Measurements from ENCODE around the gene LAPTM4A.
"Not testable (repeated sequence)": the region's sequence is repeated elsewhere in the genome, so short reads cannot be mapped to it uniquely, and the experiment has no call there.

LAPTM4A gene

DNA sequence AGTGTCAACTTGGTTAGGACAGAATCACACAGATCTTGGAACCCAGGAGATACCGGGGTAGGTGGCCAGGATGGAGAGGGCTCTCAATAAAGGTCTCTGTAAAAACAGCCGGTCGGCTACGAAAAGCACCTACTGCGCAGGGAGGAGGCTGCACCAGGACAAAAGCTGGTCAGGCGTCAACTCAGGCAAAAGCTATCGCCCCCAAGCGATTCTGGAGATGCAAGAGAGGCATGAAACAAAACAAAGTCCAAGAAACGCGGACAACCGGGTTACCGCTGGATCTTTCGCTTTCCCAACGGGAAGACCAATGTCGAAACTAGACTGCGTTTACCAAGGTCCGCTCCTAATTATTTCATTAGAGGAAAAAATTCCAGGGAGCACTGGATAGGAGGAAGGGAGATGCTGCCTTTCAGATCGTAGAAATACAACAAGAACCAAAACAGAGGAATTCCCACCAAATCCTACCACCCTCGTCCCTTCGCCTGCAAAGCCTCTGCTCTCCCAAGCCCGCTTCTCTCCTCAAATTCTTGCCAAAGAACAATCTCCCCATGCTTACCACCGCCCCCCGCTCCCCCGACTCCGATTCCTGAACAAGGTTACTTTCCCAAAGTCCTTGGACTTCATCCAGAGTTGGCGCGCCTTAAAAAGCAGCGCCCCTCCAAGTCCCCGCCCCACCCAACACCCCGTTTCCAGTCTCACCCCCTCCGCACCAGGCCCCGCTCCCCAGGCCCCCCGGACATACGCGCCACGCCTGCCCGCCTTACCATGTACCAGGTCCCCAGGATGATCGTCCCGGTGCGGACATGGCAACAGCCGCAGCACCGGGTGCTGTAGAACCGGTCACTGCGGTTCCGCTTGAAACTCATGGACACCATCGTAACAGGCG, 539 bp downstream of the LAPTM4A start:
- DNase-seq (ENCODE audit: low read depth in 2 of 2), result peak in 1 of 2 donors; percentile 7

DNA sequence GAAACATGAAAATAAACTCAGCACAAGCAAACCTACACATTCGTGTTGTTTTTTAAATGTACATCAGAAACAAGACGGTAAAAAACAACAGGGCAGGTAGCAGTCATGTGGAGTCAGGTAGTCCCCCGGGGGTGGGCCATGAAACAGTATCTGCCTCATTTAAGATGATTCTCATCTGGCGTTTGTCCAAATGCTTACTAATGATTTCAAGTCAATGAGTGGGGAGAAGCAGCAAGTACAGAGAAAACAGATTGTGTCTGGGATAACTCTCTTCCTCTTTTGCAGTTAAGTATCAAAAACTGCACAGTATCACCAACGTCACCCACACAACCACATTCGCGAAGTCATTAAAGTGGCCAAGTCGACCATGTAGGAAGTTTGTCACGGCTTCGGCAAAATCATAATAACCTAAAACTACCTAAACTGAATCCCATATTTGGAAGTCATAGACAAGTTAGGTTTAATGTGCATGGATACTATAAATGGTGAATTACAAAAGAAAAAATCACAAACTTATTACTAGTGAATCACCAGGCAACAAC, 1.3 kb downstream of the LAPTM4A start:
- DNase-seq (ENCODE audit: low read depth in 2 of 2), result peak in 1 of 2 donors; percentile 6

DNA sequence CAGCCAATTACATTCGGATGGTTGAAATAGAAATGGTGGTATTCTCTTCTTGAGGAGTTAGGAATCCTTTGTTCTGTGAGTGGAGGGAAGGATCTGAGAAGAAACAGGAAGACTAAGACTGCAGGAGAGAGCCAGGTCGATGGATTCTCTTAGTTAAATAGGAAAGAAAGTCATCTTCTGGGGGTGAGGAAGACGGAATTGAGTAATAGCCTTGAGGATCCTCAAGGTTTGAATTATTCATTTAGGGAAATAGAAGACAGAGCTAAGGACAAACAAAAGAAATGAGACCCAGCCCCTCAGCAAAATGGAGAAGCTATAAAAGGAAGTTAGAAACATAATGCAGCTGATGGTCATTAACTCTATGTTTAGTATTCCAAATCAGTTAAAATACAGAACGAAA, 1.8 kb downstream of the LAPTM4A start:
- DNase-seq (ENCODE audit: low read depth in 2 of 2), result no peak

DNA sequence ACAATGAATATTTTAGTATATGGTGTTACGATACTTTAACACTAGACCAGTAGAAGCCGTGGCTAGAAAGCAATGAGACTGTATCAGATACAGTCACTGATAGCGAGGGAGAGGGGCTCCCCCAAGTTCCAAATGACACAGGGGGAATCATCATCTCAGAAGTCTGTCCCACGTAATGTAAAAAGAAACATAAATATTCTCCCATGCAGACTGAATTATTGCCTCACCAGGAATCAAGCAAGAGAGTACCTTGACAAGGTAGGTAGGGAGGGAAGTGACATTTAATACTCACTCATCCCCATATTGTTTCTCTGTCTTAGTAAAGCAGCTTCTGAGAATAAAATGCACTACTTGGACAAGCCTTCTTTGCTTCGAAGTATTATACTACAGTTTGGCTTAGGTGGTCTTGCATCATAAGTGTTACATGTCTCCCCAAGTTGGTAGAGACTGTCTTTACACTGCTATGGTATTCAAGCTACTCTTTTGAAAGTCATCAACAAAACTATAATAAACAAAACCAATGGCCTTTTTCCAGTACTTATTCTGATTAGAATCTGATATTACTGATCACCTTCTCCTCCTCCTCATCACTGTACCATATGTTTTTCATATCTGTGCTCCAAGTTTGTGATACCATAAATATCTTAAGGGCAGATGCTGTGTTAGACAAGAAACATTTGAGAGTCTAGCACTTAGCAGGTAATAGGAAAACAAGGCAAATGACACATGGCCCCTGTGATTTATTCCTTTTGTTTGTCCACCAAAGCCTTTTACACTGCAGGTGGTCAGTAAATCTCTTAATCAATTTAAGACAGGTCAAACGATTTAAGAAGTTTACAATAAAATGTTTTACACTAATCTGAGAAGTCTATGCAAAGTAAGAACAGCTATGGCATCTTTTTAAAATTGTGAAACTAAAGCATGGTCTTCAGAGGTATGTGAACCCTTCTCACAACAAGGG, 2.7 kb downstream of the LAPTM4A start:
- no peak for DNase-seq (ENCODE audit: low read depth in 2 of 2)

DNA sequence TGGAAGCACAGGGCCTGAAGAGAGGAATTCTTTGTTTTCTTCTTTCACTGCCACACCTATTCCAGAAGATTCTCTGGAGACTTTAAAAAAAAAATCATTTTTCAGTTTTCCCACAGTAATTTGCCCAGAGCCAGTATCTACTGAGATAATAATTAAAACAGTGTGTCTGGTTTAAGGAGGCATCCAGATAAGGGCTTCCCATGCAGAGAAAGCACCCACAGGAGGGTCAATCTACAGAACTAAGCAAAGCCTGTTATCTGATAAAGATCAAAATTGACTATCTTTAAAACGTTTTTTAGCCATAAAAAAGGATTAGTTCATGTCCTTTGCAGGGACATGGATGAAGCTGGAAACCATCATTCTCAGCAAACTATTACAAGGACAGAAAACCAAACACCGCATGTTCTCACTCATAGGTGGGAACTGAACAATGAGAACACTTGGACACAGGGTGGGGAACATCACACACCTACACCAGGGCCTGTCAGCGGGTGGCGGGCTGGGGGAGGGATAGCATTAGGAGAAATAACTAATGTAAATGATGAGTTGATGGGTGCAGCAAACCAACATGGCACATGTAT, 5.6 kb downstream of the LAPTM4A start:
- not testable (repeated sequence) for DNase-seq (ENCODE audit: low read depth in 2 of 2)

DNA sequence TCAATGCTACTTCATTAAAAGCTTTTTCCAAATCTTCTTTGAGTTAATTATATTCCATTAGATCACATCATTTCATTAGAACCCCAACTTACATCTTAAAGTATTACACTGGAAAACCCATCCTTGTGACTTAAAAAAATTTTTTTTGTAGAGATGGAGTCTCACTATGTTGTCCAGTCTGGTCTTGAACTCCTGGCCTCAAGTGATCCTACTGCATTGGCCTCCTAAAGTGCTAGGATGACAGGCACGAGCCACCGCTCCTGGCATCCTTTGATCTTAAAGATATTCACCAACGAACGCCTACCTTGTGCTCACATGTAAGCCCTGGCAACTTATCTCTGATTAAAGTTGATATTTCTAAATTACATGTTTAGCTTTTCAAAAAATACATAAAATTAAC, 6.7 kb downstream of the LAPTM4A start:
- no peak for DNase-seq (ENCODE audit: low read depth in 2 of 2)

DNA sequence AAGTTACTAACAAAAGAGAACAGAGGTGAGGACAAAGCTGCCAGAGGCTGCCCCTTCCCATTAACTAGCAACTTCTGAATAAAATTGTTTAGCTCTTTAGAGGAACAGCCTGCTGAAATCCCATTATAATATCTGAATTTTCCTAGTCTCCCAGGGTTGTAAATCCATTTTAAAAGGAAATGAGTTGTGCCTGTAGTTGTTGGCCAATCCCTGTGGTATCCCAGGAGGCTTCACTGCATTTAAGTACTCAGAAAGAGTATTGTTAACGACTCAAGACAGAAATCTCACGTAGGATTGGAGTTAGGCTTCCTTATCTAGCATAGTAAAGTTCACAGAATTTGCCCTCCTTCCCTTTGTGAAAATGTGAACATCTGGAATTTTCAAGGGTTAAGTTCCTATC, 8.9 kb downstream of the LAPTM4A start:
- DNase-seq (ENCODE audit: low read depth in 2 of 2), result no peak

DNA sequence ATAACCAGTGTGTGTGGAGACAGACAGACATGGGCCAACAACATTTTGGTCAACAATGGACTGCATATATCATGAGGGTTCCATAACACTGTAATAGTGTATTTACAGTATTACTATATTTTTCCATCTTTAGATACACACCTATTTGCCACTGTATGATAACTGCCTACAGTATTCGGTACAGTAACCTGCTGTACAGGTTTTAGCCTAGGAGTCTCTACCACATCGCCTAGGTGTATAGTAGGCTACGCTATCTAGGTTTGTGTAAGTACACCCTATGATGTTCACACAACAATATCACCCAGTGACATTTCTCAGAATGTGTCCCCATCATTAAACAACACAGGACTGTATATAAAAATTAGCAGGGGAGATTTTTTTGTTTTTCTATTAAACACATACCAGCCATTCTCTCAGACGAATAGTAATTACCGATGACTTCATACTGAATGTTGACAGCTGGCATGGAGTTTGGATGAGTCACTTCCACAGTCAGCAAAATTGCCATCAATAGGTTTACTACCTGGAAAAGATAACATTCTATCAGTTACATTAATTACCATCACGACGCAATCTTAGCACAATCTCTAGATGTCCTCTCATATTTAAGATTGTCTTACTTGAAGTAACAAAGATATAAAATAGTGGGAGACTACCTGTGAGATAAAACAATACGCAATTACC, 10.8 kb downstream of the LAPTM4A start:
- no peak for DNase-seq (ENCODE audit: low read depth in 2 of 2)

DNA sequence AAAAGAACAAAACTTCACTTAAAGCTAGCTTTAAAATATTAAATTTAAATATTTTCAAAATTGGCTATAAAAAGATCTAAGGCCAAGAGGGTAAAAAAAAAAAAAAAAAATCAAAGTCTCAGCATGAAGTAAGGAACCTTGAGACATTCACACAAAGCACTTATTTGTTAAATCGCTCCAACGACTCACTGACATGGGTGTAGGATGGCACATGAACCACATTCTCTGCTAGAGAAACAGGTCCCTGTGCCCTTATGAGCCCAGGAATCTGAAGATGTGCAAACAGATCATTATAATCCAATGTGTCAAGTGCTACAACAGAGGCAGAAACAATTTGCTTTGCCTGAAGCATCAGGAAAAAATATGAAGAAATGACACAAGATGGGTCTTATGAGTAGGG, 13.8 kb downstream of the LAPTM4A start:
- DNase-seq (ENCODE audit: low read depth in 2 of 2), result no peak

DNA sequence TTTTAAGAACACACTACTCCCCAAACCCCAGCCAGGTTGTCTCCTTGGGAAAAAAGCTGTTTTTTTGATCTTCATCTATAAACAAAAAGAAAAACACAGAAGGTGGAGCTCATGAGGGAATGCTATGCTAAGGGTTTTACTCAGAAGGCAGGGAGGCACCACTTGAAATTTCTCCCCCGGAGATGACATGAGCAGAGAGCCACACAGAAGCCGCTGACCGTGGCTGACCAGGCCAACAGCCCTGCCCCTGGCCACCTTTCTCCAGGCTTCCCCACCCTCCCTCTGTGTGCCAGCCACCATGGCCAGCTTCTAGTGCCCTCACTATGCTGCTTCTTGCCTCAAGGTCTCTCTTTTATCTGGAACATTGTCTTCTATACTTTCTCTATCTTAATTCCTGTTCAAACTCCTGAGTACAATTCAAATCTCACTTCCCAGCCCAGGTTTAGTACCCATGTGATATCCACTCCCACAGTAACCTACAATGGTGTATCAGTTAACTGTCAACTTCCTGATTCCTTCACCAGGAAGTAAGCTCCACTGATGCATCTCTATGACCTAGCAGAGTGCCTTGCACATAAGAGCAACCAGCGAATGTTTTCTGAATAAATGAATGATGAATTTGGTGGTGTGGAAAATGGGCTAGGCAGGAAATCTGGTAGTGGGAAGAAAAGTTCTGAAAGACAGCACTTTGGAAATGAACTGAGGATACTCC, 15.3 kb downstream of the LAPTM4A start:
- DNase-seq (ENCODE audit: low read depth in 2 of 2), result no peak

DNA sequence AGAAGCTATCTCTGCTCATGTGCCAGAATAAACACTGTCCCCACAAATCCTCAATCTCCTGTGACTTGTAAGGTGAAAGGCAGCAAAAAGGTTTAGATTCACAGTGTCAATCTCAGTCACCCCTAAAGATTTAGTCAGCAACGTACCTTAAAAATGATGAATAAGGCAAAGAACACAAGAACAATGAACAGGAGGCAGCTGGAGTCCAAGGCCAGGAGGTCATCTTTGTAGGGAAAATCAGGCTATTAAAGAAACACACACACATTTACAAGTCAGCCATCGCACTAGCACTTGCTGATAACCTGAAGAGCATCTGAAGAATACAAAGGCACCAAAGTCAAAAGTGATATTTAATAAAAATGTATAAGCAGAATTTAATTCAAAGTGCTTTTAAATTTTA, 16.6 kb downstream of the LAPTM4A start:
- no peak for DNase-seq (ENCODE audit: low read depth in 2 of 2)

DNA sequence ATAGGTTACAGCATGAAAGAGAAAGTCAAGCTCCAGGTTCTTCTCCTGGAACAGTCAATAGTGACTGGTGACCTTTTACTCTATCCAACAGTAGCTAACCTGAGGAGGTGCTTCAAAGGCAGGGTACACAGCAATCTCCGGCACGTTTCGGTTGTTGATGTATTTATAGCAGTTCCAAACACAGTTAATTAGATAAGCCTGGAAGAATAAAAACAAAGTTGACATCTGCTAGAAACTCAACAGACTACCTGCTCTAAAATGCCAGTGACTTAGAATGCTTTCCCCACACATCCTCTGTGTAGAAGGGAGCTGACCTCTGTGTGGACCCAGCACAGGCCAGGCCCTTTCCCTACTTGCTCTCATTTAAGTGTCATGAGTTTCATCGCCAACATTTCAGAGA, 17.2 kb downstream of the LAPTM4A start:
- no peak for DNase-seq (ENCODE audit: low read depth in 2 of 2)

DNA sequence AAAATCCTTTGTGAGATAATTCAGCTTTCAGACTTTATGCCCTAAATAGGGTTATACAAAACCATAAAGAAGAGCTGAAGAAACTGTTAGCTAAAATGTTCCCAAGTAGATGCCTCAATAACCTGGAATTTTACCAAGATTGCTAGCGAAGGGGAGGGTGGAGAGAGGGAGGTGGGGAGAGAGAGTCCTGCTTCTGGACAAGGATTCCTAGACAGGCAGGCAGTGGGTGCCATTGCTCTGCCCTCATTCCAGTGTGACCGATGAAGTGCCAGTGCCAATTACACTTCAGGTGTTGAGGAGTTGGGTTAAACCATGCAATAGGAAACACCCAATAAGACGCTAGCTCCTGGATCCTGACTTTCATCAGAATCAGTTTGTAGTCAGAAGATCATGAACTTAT, 18.1 kb downstream of the LAPTM4A start:
- DNase-seq (ENCODE audit: low read depth in 2 of 2), result no peak

DNA sequence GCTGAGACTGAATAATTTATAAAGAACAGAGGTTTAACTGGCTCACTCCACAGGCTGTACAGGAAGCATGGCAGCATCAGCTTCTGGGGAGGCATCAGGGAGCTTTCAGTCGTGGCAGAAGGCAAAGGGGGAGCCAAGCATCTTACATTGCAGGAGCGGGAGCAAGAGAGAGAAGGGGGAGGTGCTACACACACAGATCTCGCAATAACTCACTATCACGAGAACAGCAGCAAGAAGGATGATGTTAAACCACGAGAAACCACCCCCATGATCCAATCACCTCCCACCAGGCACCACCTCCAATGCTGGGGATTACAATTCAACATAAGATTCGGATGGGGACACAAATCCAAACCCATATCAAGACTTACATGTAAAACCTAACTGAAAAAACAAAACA, 21.2 kb downstream of the LAPTM4A start:
- DNase-seq (ENCODE audit: low read depth in 2 of 2), result no peak

DNA sequence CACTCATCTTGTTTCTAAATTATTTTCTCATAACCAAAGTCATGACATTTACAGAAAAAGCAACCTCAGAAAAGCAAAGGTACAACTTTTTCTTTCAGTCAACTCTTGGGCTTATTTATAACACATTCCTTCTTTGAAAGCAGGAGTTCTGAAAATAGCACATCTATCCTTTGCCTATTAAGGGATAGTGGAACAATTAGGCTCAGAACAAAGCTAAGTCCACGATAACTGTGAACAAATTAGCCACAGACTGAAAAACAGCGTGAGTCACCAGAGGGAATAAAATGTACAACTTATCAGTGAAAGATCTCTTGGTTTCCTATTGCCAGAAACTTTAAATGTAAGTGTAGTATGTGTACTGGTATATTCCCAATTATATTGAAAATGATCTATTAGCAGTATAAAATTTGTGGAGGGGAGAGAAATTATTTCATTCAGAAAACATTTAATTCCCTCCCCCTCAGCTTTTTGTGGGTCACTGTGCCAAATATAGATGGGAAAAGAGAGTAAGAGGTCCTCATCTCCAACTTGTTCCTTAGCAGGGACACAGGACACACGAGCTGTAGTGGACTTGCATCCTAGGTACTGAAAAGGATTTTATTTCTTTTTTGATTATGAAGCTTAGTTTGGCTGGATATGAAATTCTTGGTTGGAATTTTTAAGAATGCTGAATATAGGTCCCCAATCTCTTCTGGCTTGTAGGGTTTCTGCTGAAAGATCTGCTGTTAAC, 23.6 kb downstream of the LAPTM4A start:
- DNase-seq (ENCODE audit: low read depth in 2 of 2), result no peak

DNA sequence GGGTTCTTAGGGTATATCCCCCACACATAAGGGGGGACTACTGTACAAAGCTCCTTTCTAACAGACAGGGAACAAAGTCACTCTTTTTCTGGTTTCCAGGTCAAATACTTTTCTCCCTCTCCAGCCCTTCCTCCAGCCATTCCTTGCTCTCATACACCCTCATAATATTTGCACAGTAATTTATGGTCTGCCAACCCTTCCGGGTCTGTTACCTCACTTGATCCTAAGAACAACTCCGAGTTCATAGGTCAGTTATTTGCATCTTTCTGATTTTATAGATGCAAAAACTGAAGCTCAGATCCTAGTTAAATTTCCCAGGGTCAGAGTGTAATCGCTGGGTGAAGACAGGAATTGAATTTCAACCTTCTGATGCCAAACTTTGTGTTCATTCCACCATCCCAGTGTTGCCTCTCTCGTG, 24.2 kb downstream of the LAPTM4A start:
- no peak for DNase-seq (ENCODE audit: low read depth in 2 of 2)

DNA sequence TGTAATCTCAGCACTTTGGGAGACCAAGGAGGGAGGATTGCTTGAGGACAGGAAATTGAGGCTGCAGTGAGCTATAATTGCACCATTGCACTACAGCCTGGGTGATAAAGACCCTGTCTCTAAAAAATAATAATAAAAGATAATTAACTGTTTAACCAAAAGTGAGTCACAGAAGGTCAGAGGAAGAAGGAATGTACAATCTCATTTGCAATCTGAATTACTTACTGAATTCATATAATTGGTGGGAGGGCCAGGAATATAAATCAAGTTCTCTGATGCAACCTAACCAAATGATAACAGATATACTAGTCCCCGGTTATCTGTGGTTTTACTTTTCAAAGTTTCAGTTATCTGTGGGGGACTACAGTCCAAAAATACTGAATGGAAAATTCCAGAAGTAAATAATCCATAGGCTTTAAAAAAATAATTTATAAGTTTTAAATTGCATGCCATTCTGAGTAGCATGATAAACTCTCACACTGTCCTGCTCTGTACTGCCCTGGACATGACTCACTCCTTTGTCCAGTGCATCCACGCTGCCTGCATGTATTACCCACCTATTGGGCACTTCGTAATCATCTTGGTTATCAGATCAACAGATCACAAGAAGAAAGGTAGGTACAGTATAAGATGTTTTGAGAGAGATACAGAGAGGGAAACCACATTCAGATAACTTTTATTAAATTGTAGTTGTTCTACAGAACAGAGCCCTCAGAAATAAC, 26.2 kb downstream of the LAPTM4A start:
- DNase-seq (ENCODE audit: low read depth in 2 of 2), result no peak

DNA sequence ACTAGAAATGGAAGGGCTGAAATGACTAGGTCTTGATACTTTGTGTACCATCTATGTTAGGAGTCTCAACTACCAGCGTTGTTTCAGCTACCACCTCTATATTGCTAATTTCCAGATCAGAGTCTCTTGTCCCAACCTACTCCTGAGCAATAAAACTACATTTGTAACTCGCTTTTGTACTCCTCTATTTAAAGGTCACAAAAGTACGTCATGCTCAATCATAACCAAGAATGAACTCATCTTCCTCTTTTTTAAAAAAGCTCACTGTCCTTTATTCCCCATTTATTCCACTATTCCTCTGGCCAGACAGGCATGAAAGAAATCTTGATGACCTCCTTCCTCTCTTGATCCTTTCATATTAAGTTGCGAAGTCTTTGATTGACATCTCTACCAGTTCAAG, 27.7 kb downstream of the LAPTM4A start:
- no peak for DNase-seq (ENCODE audit: low read depth in 2 of 2)

DNA sequence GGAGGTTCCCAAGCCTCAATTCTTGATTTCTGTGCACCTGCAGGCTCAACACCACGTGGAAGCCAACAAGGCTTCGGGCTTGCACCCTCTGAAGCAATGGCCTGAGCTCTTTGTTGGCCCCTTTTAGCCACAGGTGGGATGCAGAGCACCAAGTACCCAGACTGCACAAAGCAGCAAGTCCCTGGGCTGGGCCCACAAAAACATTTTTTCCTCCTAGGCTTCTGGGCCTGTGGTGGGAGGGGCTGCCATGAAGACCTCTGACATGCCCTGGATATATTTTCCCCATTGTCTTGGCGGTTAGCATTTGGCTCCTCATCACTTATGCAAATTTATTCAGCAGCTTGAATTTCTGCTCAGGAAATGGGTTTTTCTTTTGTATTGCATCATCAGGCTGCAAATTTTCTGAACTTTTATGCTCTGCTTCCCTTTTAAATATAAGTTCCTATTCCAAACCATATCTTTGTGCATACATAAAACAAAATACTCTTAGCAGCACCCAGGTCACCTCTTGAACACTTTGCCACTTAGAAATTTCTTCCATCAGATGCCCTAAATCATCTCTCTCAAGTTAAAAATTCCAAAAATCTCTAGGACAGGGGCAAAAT, 29.9 kb downstream of the LAPTM4A start:
- no peak for DNase-seq (ENCODE audit: low read depth in 2 of 2)

Measured in activated CD8-positive, alpha-beta memory T cell treated with anti-CD3 and anti-CD28 coated beads for 4 hours (primary cell).